PC-3 (cell line): ENCODE measurements around the gene COL8A2.

Source experiments
- CTCF ChIP-seq: fragments of 300-600 bp; sonication (generic); conservative IDR thresholded peaks from 2 replicates; pipeline ENCODE4 v1.5.1; 2017; ENCODE audit warnings: antibody characterized with exemption, low read depth, mild to moderate bottlenecking, low read length
- EZH2 ChIP-seq: fragments of 300-600 bp; sonication (generic); IDR thresholded peaks from one replicate; pipeline ENCODE4 v1.6.1; 2017; ENCODE audit warnings: antibody characterized with exemption, mild to moderate bottlenecking, low read length; ENCODE audit not compliant: unreplicated experiment

GRCh38 chr1:36055706-36056105 is 69.3 kb downstream of the COL8A2 start:
- TF ChIP-seq CTCF (no peak), EZH2 (no peak)
